ENCODE results near the gene ITGB6.
"Not testable (repeated sequence)": the region's sequence is repeated elsewhere in the genome, so short reads cannot be mapped to it uniquely, and the experiment has no call there.

Gene ITGB6

GRCh38 chr2:160201849-160202539 lies 1.9 kb upstream of the ITGB6 start:
- Histone ChIP-seq H3K36me3 (ENCODE audit: control insufficient read depth, insufficient read depth, low read length) (no peaks in the 10 kb centered on the region), H3K4me3 (ENCODE audit: low read length) (no peak overlapping the region), H3K9me3 (ENCODE audit: control insufficient read depth, low read length) (no peaks in the 10 kb centered on the region), H3K27me3 (ENCODE audit: control insufficient read depth, insufficient read depth, low read length) (no peaks in the 10 kb centered on the region), H3K9ac (ENCODE audit: low read length) (no peak overlapping the region), H3K4me1 (ENCODE audit: control insufficient read depth, insufficient read depth, low read length) (peaks cover 31% of the 10 kb centered on the region)

- Histone ChIP-seq H3K9me3 (ENCODE audit: control insufficient read depth, low read length) (no peaks in the 10 kb centered on the region), H3K9ac (ENCODE audit: low read length) (no peak overlapping the region), H3K4me3 (ENCODE audit: low read length) (no peak overlapping the region), H3K36me3 (ENCODE audit: control insufficient read depth, insufficient read depth, low read length) (no peaks in the 10 kb centered on the region), H3K27me3 (ENCODE audit: control insufficient read depth, insufficient read depth, low read length) (no peaks in the 10 kb centered on the region), H3K4me1 (ENCODE audit: control insufficient read depth, insufficient read depth, low read length) (peaks cover 24% of the 10 kb centered on the region)
These were observed 849 bp upstream of the ITGB6 start for GRCh38 chr2:160200921-160201320.

GRCh38 chr2:160199053-160199452 lies 1.0 kb downstream of the ITGB6 start:
- H3K27me3 ChIP-seq (ENCODE audit: control insufficient read depth, insufficient read depth, low read length): no peaks in the 10 kb centered on the region
- H3K4me1 ChIP-seq (ENCODE audit: control insufficient read depth, insufficient read depth, low read length): peaks cover 11% of the 10 kb centered on the region
- H3K9me3 ChIP-seq (ENCODE audit: control insufficient read depth, low read length): no peaks in the 10 kb centered on the region
- no peaks in the 10 kb centered on the region for H3K36me3 ChIP-seq (ENCODE audit: control insufficient read depth, insufficient read depth, low read length)
- peak overlapping the region; percentile 39 for H3K4me3 ChIP-seq (ENCODE audit: low read length)
- H3K9ac ChIP-seq (ENCODE audit: low read length): peak overlapping the region; percentile 82

GRCh38 chr2:160197587-160197986 lies 2.5 kb downstream of the ITGB6 start:
- Histone ChIP-seq H3K27me3 (ENCODE audit: control insufficient read depth, insufficient read depth, low read length) (no peaks in the 10 kb centered on the region), H3K36me3 (ENCODE audit: control insufficient read depth, insufficient read depth, low read length) (no peaks in the 10 kb centered on the region), H3K9me3 (ENCODE audit: control insufficient read depth, low read length) (no peaks in the 10 kb centered on the region), H3K4me1 (ENCODE audit: control insufficient read depth, insufficient read depth, low read length) (peaks cover 11% of the 10 kb centered on the region), H3K4me3 (ENCODE audit: low read length) (no peak overlapping the region), H3K9ac (ENCODE audit: low read length) (no peak overlapping the region)

GRCh38 chr2:160194946-160195345 lies 5.1 kb downstream of the ITGB6 start:
- Histone ChIP-seq H3K4me3 (ENCODE audit: low read length) (no peak overlapping the region), H3K9me3 (ENCODE audit: control insufficient read depth, low read length) (no peaks in the 10 kb centered on the region), H3K9ac (ENCODE audit: low read length) (no peak overlapping the region), H3K27me3 (ENCODE audit: control insufficient read depth, insufficient read depth, low read length) (no peaks in the 10 kb centered on the region), H3K4me1 (ENCODE audit: control insufficient read depth, insufficient read depth, low read length) (peaks cover 11% of the 10 kb centered on the region), H3K36me3 (ENCODE audit: control insufficient read depth, insufficient read depth, low read length) (no peaks in the 10 kb centered on the region)

- no peak overlapping the region for H3K4me3 ChIP-seq (ENCODE audit: low read length)
- no peaks in the 10 kb centered on the region for H3K9me3 ChIP-seq (ENCODE audit: control insufficient read depth, low read length)
- H3K36me3 ChIP-seq (ENCODE audit: control insufficient read depth, insufficient read depth, low read length): no peaks in the 10 kb centered on the region
- H3K4me1 ChIP-seq (ENCODE audit: control insufficient read depth, insufficient read depth, low read length): peaks cover 11% of the 10 kb centered on the region
- H3K9ac ChIP-seq (ENCODE audit: low read length): no peak overlapping the region
- H3K27me3 ChIP-seq (ENCODE audit: control insufficient read depth, insufficient read depth, low read length): no peaks in the 10 kb centered on the region
These were observed 5.7 kb downstream of the ITGB6 start for GRCh38 chr2:160194351-160194750.

- H3K27me3 ChIP-seq (ENCODE audit: control insufficient read depth, insufficient read depth, low read length); H3K36me3 ChIP-seq (ENCODE audit: control insufficient read depth, insufficient read depth, low read length); H3K4me3 ChIP-seq (ENCODE audit: low read length); H3K9me3 ChIP-seq (ENCODE audit: control insufficient read depth, low read length): not testable (repeated sequence)
- peaks cover 13% of the 10 kb centered on the region for H3K4me1 ChIP-seq (ENCODE audit: control insufficient read depth, insufficient read depth, low read length)
- H3K9ac ChIP-seq (ENCODE audit: low read length): peak overlapping the region; percentile 57
These were observed 18.8 kb downstream of the ITGB6 start for GRCh38 chr2:160181146-160181836.

GRCh38 chr2:160180690-160181089 lies 19.4 kb downstream of the ITGB6 start:
- H3K27me3 ChIP-seq (ENCODE audit: control insufficient read depth, insufficient read depth, low read length); H3K36me3 ChIP-seq (ENCODE audit: control insufficient read depth, insufficient read depth, low read length); H3K9ac ChIP-seq (ENCODE audit: low read length); H3K9me3 ChIP-seq (ENCODE audit: control insufficient read depth, low read length); H3K4me3 ChIP-seq (ENCODE audit: low read length): not testable (repeated sequence)
- H3K4me1 ChIP-seq (ENCODE audit: control insufficient read depth, insufficient read depth, low read length): peaks cover 13% of the 10 kb centered on the region

GRCh38 chr2:160180172-160180571 lies 19.9 kb downstream of the ITGB6 start:
- Histone ChIP-seq H3K9me3 (ENCODE audit: control insufficient read depth, low read length) (no peaks in the 10 kb centered on the region), H3K4me3 (ENCODE audit: low read length) (no peak overlapping the region), H3K27me3 (ENCODE audit: control insufficient read depth, insufficient read depth, low read length) (no peaks in the 10 kb centered on the region), H3K36me3 (ENCODE audit: control insufficient read depth, insufficient read depth, low read length) (no peaks in the 10 kb centered on the region), H3K4me1 (ENCODE audit: control insufficient read depth, insufficient read depth, low read length) (peaks cover 13% of the 10 kb centered on the region), H3K9ac (ENCODE audit: low read length) (no peak overlapping the region)

- Histone ChIP-seq H3K4me1 (ENCODE audit: control insufficient read depth, insufficient read depth, low read length) (peaks cover under 1% of the 10 kb centered on the region), H3K9ac (ENCODE audit: low read length) (no peak overlapping the region), H3K27me3 (ENCODE audit: control insufficient read depth, insufficient read depth, low read length) (no peaks in the 10 kb centered on the region), H3K4me3 (ENCODE audit: low read length) (no peak overlapping the region), H3K9me3 (ENCODE audit: control insufficient read depth, low read length) (no peaks in the 10 kb centered on the region), H3K36me3 (ENCODE audit: control insufficient read depth, insufficient read depth, low read length) (no peaks in the 10 kb centered on the region)
These were observed 24.6 kb downstream of the ITGB6 start for GRCh38 chr2:160175169-160176134.

- no peaks in the 10 kb centered on the region for H3K9me3 ChIP-seq (ENCODE audit: control insufficient read depth, low read length)
- no peaks in the 10 kb centered on the region for H3K36me3 ChIP-seq (ENCODE audit: control insufficient read depth, insufficient read depth, low read length)
- no peaks in the 10 kb centered on the region for H3K4me1 ChIP-seq (ENCODE audit: control insufficient read depth, insufficient read depth, low read length)
- no peak overlapping the region for H3K4me3 ChIP-seq (ENCODE audit: low read length)
- H3K27me3 ChIP-seq (ENCODE audit: control insufficient read depth, insufficient read depth, low read length): no peaks in the 10 kb centered on the region
- H3K9ac ChIP-seq (ENCODE audit: low read length): no peak overlapping the region
These were observed 25.8 kb downstream of the ITGB6 start for GRCh38 chr2:160174322-160174721.

- peaks cover 7% of the 10 kb centered on the region for H3K4me1 ChIP-seq (ENCODE audit: control insufficient read depth, insufficient read depth, low read length)
- no peaks in the 10 kb centered on the region for H3K9me3 ChIP-seq (ENCODE audit: control insufficient read depth, low read length)
- no peak overlapping the region for H3K9ac ChIP-seq (ENCODE audit: low read length)
- H3K4me3 ChIP-seq (ENCODE audit: low read length): no peak overlapping the region
- no peaks in the 10 kb centered on the region for H3K36me3 ChIP-seq (ENCODE audit: control insufficient read depth, insufficient read depth, low read length)
- H3K27me3 ChIP-seq (ENCODE audit: control insufficient read depth, insufficient read depth, low read length): no peaks in the 10 kb centered on the region
These were observed 30.1 kb downstream of the ITGB6 start for GRCh38 chr2:160169988-160170387.

Measured in mucosa of stomach (tissue), 1 donor.